HG03558 (cell line): Measurements from ENCODE around the gene FRAS1.
"Not testable (repeated sequence)": the region's sequence is repeated elsewhere in the genome, so short reads cannot be mapped to it uniquely, and the experiment has no call there.

Source experiments
- ATAC-seq: cut with Tn5 transposase; IDR thresholded peaks from one replicate; pipeline ENCODE4 v1.9.1; 2021; ENCODE audit warnings: moderate number of reproducible peaks; ENCODE audit not compliant: unreplicated experiment; ENCODE audit errors: extremely low read depth

FRAS1 gene

DNA sequence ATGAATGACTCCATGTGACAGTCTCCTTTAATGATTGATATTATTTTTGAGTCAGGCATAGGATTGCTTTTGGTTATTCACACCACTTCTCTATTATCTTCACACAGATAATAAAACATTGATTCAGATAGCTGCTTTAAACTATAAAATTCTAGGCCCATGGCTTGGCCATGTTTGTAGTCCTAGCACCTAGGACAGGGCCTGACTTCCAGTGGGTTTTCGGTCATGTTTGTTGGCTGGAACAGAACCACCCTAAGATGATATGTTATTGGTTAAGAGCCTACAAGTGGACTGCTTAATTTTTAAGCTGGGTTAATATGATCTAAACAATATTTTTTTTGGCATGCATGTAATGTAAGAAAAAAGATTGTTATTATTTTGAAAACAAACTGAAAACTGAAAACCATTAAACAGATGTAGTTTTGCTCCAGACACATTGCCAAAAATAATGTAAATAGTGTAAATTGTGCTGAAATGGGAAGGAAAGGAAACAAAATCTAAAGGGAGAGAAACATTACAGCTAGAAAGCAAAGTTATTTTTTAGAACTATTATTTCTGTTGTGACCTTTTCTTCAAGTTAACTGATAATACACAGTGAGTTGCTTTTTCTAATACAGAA is 98.0 kb downstream of the FRAS1 start:
- ATAC-seq, result no peak

GRCh38 chr4:78155616-78156105 is 98.5 kb downstream of the FRAS1 start:
- ATAC-seq, result no peak

DNA sequence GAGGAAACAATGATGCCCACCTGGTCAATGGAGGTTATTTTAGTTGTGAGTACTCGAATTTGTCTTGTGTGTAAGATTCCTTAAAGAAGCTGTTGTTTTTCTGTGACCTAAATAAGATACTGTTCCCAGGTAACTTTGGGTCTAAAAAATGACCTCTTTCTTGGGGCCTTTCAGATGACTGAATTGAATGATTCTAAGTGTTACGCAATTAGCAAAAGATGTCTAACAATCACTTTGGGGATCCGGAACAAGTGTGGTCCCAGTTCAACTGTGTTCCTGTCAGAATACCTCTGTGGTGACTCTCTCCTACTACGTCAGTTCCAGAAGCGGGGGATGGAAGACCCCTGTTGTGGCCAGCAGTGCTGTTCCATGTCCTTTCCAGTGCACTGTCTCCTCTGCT is 99.4 kb downstream of the FRAS1 start:
- no peak for ATAC-seq

DNA sequence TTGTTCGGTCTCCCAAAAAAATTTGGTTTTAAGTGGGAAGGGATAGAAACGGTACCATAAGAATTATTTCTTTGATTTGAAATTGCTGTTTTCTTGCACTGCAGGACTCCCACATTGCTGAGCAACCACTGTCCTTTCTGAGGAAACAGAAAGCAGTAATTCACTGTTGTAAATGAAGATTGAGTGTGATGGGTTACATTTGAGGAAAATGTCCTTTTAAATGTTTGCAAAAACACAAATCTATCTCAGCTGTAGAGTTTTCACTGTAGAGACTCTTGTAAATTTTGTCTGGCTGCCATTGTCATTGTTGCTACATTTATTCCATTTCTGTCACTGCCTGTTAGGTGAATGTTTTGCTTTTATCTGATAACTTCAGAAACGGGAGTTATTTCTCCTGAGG is 105.2 kb downstream of the FRAS1 start:
- ATAC-seq, result no peak

GRCh38 chr4:78162821-78163220 is 105.7 kb downstream of the FRAS1 start:
- no peak for ATAC-seq

DNA sequence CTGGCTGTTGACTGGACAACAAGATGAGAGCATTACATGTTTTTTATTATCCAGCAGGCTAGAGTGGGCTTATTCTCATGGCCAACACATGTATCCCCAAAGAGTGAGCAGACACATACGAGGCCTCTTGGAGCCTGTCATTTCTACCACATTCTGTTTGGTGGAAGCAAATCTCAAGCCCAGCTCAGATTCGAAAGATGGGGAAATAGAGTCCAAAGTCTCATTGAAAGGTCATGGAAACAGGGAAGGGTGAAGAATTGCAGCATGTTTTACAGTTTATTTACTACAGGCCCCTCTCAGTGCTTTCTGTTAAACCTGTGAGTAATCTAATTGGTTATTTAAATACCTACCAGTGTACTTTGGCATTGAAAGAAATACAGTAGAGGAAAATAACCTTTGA is 108.6 kb downstream of the FRAS1 start:
- ATAC-seq, result no peak

- ATAC-seq, result no peak
Measured at GRCh38 chr4:78166622-78167021, 109.5 kb downstream of the FRAS1 start.

DNA sequence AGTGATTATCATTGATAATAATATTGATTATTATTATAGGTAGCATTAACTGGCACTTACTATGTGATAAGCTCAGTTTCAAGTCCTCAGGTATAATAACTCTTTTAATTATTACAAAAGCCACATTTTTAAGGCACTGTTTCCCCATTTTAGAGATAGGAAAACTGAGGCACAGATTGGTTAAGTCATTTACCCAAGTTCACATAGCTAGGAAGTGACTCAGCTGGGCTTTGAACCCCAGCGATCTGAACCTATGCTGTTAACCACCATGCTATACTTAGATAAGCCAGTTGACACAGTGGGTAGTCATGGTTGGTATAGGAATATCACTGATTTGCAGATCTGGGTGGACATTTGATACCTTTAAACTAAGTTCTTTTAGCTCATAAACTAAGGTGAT is 110.4 kb downstream of the FRAS1 start:
- ATAC-seq, result no peak

DNA sequence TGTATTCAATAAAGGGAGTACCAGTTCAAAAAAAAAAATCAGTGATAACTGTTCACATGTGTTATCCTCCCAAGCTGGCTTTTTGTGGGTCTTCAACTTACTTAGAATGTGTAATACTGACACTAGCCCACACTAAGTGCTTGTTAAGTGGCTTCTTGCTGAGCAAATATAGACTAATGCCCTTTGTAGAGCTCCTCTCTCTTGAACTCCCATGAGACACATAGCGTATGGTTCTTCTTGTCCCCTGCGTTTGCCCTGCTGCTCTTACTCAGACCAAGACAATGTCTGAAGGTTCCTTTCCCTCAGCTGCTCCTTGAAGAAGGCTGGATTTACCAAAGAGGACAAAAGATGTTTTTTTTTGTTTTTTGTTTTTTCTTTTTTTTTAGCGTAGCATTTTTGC is 110.9 kb downstream of the FRAS1 start:
- no peak for ATAC-seq

DNA sequence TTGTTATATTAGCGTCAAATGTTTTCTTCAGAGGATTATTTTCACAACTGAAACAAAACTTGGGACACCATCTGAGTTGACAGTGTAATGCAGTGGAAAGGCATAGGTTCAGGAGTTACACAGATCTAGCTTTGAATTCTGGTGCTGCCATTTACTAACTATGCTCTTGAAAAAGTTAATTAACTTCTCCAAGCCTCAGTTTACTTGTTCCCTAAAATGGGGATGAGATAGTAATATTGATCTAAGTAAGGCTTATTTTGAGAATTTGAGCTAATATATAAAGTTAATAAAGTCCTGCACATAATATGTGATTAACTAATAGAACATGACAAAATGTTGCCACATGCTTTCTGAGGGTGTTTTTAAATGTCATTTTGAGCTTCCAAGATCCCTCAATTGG is 112.6 kb downstream of the FRAS1 start:
- ATAC-seq, result no peak

- no peak for ATAC-seq
Measured at GRCh38 chr4:78171482-78171881, 114.4 kb downstream of the FRAS1 start.

DNA sequence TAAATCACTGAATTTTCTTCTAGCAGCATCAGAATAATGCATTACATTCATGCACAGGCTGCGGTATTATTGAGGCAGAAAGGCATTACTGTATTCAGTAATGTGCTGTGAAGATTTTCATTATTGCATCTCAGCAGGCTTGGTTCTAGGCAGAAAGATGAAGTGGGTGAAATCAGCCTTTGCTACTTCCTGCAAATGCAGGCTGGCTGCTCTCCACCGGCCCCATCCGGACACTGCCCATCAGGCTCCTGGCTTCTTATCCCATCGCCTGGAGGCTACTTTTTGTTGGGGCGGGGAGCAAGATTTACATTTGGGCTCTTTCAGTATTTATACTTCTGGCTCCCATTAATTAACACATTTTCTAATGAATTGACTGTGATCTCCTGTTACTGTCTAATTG is 117.8 kb downstream of the FRAS1 start:
- ATAC-seq, result no peak

- no peak for ATAC-seq
Measured at GRCh38 chr4:78179196-78179595, 122.1 kb downstream of the FRAS1 start.

- ATAC-seq, result not testable (repeated sequence)
Measured at GRCh38 chr4:78181681-78182234, 124.6 kb downstream of the FRAS1 start.

GRCh38 chr4:78184584-78184983 is 127.5 kb downstream of the FRAS1 start:
- ATAC-seq, result no peak

- no peak for ATAC-seq
Measured at GRCh38 chr4:78185117-78185516, 128.0 kb downstream of the FRAS1 start.

DNA sequence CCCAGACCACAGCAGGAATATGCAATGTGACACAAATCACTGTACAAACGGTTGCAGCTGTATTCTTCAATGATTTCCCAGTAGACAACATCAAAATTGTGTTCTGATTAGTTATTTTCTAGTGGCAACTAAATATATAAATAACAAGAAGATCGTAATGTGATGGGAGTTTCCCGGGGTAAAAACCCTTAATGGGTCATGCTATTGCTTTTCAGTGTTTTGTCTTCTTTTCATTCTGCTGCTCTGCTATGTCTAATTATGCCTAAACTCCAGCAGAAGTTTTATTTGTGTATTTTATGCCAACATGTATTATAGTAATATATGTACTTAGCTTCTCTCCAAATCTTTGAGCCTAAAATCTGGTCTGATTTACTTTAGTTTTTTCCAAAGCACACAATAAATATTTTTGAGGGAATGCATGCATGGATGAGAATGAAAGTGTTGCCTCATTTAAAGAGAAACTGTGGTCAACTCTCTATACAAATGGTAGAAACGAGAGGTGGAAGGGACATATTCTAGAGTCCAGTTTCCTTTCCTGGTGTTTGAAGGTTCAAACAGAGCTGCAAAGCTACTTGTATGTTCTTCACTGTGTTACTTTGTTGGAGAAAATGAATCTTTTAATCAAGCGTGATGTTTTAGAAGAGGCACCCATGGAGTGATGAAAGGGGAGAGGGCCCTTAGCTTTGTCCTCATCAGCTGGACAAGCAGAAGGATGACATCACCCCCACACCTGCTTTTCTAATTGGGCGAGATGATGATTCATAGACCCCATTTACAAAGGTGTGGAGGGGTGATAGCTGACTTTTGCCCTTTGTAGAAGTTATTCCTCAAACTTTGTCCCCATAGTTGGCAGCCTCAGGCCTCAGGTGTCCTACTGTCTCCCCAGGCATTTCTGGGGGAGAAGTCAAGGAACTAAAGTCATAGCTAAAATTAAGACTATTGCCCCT is 129.7 kb downstream of the FRAS1 start:
- ATAC-seq, result no peak

DNA sequence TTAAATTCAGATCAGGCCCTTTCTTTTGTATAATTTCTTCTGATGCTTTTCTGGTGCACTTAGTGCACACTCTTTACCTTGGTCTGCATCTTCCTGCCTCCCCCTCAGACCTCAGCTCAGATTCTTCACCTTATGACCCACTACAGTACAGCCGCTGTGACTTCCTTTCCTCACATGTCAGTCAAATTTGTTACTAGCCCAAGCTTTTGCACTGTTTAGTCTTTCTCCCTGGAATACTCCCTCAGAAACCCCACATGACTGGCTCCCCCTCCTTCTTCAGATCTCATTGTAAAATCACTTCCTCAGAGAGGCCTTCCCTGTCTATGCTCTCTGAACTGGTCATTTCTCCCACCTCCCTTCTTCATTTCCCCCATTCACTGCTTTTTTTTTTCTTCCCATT is 132.9 kb downstream of the FRAS1 start:
- no peak for ATAC-seq

GRCh38 chr4:78190595-78190994 is 133.5 kb downstream of the FRAS1 start:
- no peak for ATAC-seq

DNA sequence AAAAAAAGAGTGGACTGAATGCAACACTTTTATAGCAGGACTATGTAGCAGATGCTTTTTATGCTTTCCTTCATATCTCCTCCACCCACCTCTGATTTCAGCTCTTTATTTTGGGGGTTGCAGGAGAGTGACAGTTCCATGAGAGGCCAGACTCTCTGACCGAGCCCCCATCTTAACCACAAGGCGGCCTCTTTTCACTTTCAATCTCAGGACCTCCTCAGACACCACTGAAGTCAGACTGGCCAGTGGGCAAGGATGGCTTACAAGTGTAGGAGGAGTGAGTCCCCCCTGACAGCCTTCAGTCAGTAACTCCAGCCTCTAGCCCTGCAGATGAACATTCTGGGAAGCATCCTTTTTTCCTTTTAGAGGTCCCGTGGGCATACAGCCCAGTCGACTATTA is 140.8 kb downstream of the FRAS1 start:
- ATAC-seq, result no peak

DNA sequence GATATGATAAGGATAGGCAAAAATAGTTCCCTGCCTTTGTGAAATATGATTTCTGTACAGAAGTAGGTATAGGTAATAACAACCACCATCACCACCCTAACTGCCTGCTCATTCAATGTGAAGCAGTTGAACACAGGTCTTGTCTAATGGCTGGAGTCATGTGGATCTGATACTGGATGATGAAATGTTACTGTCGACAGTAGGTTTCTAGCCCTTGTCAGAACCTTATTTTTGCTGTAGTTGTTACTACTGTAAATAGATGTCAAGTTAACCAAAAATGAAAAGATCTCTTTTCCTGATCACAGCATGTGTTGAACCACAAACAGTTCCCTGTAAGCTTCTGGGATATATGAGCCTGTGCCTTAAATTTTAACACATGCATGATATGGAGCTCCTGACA is 142.9 kb downstream of the FRAS1 start:
- no peak for ATAC-seq
